ENCODE results near the gene SPAST. TPM values are rescaled to one million over a fixed set of nuclear protein-coding genes. Genes with fewer than 3 reads are reported as not detected.
"Not testable (repeated sequence)": the region's sequence is repeated elsewhere in the genome, so short reads cannot be mapped to it uniquely, and the experiment has no call there.

SPAST gene
- polyA plus RNA-seq, 3 donors from 2014 or later, result 9.1 to 12.9 (median 12.5) TPM

GRCh38 chr2:32064021-32064601, 755 bp downstream of the SPAST start:
- H3K36me3 Mint-ChIP-seq, result no peaks in the 10 kb centered on the region
- H3K9me3 Mint-ChIP-seq, result no peaks in the 10 kb centered on the region
- peak; percentile 21 to 29 (median 22) for DNase-seq
- H3K4me1 Mint-ChIP-seq, result peaks cover 29 to 38% of the 10 kb centered on the region in 2 donors
- peak overlapping the region; percentile 97 to 99 (median 99) for H3K4me3 Mint-ChIP-seq
- H3K27me3 Mint-ChIP-seq (ENCODE audit: low read depth in 3 of 3), result peaks cover 2 to 7% (median 6%) of the 10 kb centered on the region in 3 donors
- peak overlapping the region; percentile 76 to 95 (median 94) for H3K27ac Mint-ChIP-seq

GRCh38 chr2:32064713-32065112, 1.4 kb downstream of the SPAST start:
- Mint-ChIP-seq H3K27ac (peak overlapping the region; percentile 12 to 95 (median 90)), H3K9me3 (no peaks in the 10 kb centered on the region), H3K4me3 (peak overlapping the region; percentile 97 to 99 (median 99)), H3K4me1 (peaks cover 29 to 38% of the 10 kb centered on the region in 2 donors), H3K27me3 (ENCODE audit: low read depth in 3 of 3) (peaks cover 2 to 7% (median 6%) of the 10 kb centered on the region in 3 donors), H3K36me3 (no peaks in the 10 kb centered on the region)
- no peak for DNase-seq

- peak overlapping the region in 1 of 5 donors; percentile 34 for H3K4me3 Mint-ChIP-seq
- peaks cover 2 to 7% (median 6%) of the 10 kb centered on the region in 3 donors for H3K27me3 Mint-ChIP-seq (ENCODE audit: low read depth in 3 of 3)
- H3K27ac Mint-ChIP-seq, result no peak overlapping the region
- H3K36me3 Mint-ChIP-seq, result no peaks in the 10 kb centered on the region
- H3K4me1 Mint-ChIP-seq, result peaks cover 37 to 52% of the 10 kb centered on the region in 2 donors
- no peak for DNase-seq
- no peaks in the 10 kb centered on the region for H3K9me3 Mint-ChIP-seq
Measured at GRCh38 chr2:32067549-32067948, 4.2 kb downstream of the SPAST start.

GRCh38 chr2:32074134-32074506, 10.8 kb downstream of the SPAST start:
- Mint-ChIP-seq H3K4me1 (peaks cover 31 to 50% of the 10 kb centered on the region in 2 donors), H3K9me3 (no peaks in the 10 kb centered on the region), H3K36me3 (peaks cover 4 to 11% (median 9%) of the 10 kb centered on the region in 3 donors), H3K27me3 (ENCODE audit: low read depth in 3 of 3) (no peaks in the 10 kb centered on the region), H3K27ac (peak overlapping the region in 3 of 6 donors; percentile 10 to 21 (median 15)), H3K4me3 (no peak overlapping the region)
- no peak for DNase-seq

GRCh38 chr2:32095671-32096070, 32.3 kb downstream of the SPAST start:
- Mint-ChIP-seq H3K27ac (no peak overlapping the region), H3K27me3 (ENCODE audit: low read depth in 3 of 3) (no peaks in the 10 kb centered on the region), H3K4me1 (peaks cover 2 to 42% of the 10 kb centered on the region in 2 donors), H3K36me3 (peaks cover 6 to 23% (median 9%) of the 10 kb centered on the region in 3 donors), H3K9me3 (no peaks in the 10 kb centered on the region), H3K4me3 (no peak overlapping the region)
- DNase-seq, result no peak

GRCh38 chr2:32108111-32108510, 44.8 kb downstream of the SPAST start:
- Mint-ChIP-seq H3K27ac (peak overlapping the region in 1 of 6 donors; percentile 32), H3K36me3 (peaks cover 8 to 24% (median 15%) of the 10 kb centered on the region in 3 donors), H3K4me3 (no peak overlapping the region), H3K4me1 (peaks cover 13 to 21% of the 10 kb centered on the region in 2 donors), H3K9me3 (no peaks in the 10 kb centered on the region), H3K27me3 (ENCODE audit: low read depth in 3 of 3) (peaks cover 0 to 2% (median 0%) of the 10 kb centered on the region in 3 donors)
- DNase-seq, result no peak

- Mint-ChIP-seq H3K4me1 (no peaks in the 10 kb centered on the region), H3K4me3 (no peak overlapping the region), H3K27ac (no peak overlapping the region), H3K36me3 (peaks cover 3 to 25% (median 4%) of the 10 kb centered on the region in 3 donors), H3K27me3 (ENCODE audit: low read depth in 3 of 3) (no peaks in the 10 kb centered on the region), H3K9me3 (no peaks in the 10 kb centered on the region)
- no peak for DNase-seq
Measured at GRCh38 chr2:32118055-32118454, 54.7 kb downstream of the SPAST start.

GRCh38 chr2:32119161-32119560, 55.8 kb downstream of the SPAST start:
- H3K9me3 Mint-ChIP-seq, result no peaks in the 10 kb centered on the region

GRCh38 chr2:32124660-32125059, 61.3 kb downstream of the SPAST start:
- Mint-ChIP-seq H3K36me3 (peaks cover 17 to 45% (median 29%) of the 10 kb centered on the region in 3 donors), H3K9me3 (no peaks in the 10 kb centered on the region), H3K27me3 (ENCODE audit: low read depth in 3 of 3) (no peaks in the 10 kb centered on the region), H3K4me3 (no peak overlapping the region), H3K4me1 (peaks cover 0 to 5% of the 10 kb centered on the region in 2 donors), H3K27ac (no peak overlapping the region)
- DNase-seq, result no peak

More at GRCh38 chr2:32119161-32119560, 55.8 kb downstream of the SPAST start:
- no peak for DNase-seq
- H3K4me3 Mint-ChIP-seq, result no peak overlapping the region
- H3K27me3 Mint-ChIP-seq (ENCODE audit: low read depth in 3 of 3), result no peaks in the 10 kb centered on the region
- H3K27ac Mint-ChIP-seq, result no peak overlapping the region
- no peaks in the 10 kb centered on the region for H3K4me1 Mint-ChIP-seq
- peaks cover 8 to 31% (median 12%) of the 10 kb centered on the region in 3 donors for H3K36me3 Mint-ChIP-seq

GRCh38 chr2:32128636-32129035, 65.3 kb downstream of the SPAST start:
- Mint-ChIP-seq H3K27me3 (ENCODE audit: low read depth in 3 of 3) (no peaks in the 10 kb centered on the region), H3K27ac (peak overlapping the region in 1 of 6 donors; percentile 31), H3K4me1 (peaks cover 0 to 5% of the 10 kb centered on the region in 2 donors), H3K4me3 (no peak overlapping the region), H3K36me3 (peaks cover 19 to 32% (median 31%) of the 10 kb centered on the region in 3 donors), H3K9me3 (no peaks in the 10 kb centered on the region)
- no peak for DNase-seq

- no peaks in the 10 kb centered on the region for H3K9me3 Mint-ChIP-seq
- H3K4me3 Mint-ChIP-seq, result no peak overlapping the region
- peak overlapping the region in 2 of 6 donors; percentile 31 to 53 for H3K27ac Mint-ChIP-seq
- H3K27me3 Mint-ChIP-seq (ENCODE audit: low read depth in 3 of 3), result no peaks in the 10 kb centered on the region
- H3K36me3 Mint-ChIP-seq, result peaks cover 16 to 30% (median 27%) of the 10 kb centered on the region in 3 donors
- no peak for DNase-seq
- H3K4me1 Mint-ChIP-seq, result peaks cover 0 to 5% of the 10 kb centered on the region in 2 donors
Measured at GRCh38 chr2:32129086-32129485, 65.7 kb downstream of the SPAST start.

GRCh38 chr2:32135409-32135808, 72.1 kb downstream of the SPAST start:
- Mint-ChIP-seq H3K9me3 (no peaks in the 10 kb centered on the region), H3K27me3 (ENCODE audit: low read depth in 3 of 3) (no peaks in the 10 kb centered on the region), H3K36me3 (peaks cover 18 to 36% (median 24%) of the 10 kb centered on the region in 3 donors), H3K27ac (no peak overlapping the region), H3K4me1 (peaks cover 0 to 6% of the 10 kb centered on the region in 2 donors), H3K4me3 (no peak overlapping the region)
- peak in 2 of 3 donors; percentile 0 to 4 for DNase-seq

- Mint-ChIP-seq H3K4me1 (peaks cover 0 to 6% of the 10 kb centered on the region in 2 donors), H3K27ac (no peak overlapping the region), H3K36me3 (peaks cover 15 to 35% (median 22%) of the 10 kb centered on the region in 3 donors), H3K4me3 (no peak overlapping the region), H3K27me3 (ENCODE audit: low read depth in 3 of 3) (no peaks in the 10 kb centered on the region), H3K9me3 (no peaks in the 10 kb centered on the region)
- DNase-seq, result no peak
Measured at GRCh38 chr2:32136097-32136496, 72.7 kb downstream of the SPAST start.

GRCh38 chr2:32151544-32151943, 88.2 kb downstream of the SPAST start:
- not testable (repeated sequence) for H3K4me3 Mint-ChIP-seq; H3K4me1 Mint-ChIP-seq; H3K9me3 Mint-ChIP-seq; H3K27ac Mint-ChIP-seq; H3K27me3 Mint-ChIP-seq (ENCODE audit: low read depth in 3 of 3); DNase-seq
- peaks cover 4 to 11% (median 6%) of the 10 kb centered on the region in 3 donors for H3K36me3 Mint-ChIP-seq

Measured in immature natural killer cell (primary cell).